Activated T-cell treated with anti-CD3 and anti-CD28 coated beads, Interleukin-2, amount 50 U/mL, for 72 hours (primary cell): ENCODE data around the gene LIPE. TPM values are rescaled to one million over a fixed set of nuclear protein-coding genes. Genes with fewer than 3 reads are reported as not detected.

ENCODE experiments used
- ATAC-seq, 2 donors: fragments of 150-1000 bp; cut with Tn5 transposase; replicated peaks in 1 of 2; 2 replicates each; pipeline ENCODE4 v1.10.0; 2021; ENCODE audit warnings: moderate library complexity in 2 of 2, mild to moderate bottlenecking in 1 of 2
- DNase-seq, 2 donors: peaks; one replicate each; pipeline ENCODE4 v3.0.0; 2021 to 2022; ENCODE audit warnings: mixed read lengths in 1 of 2
- H3K27ac Mint-ChIP-seq: one replicate; pipeline ENCODE4 v1.8.0; 2022; ENCODE audit warnings: mild to moderate bottlenecking, moderate library complexity, mixed read lengths
- H3K27me3 Mint-ChIP-seq: one replicate; pipeline ENCODE4 v1.8.0; 2022; ENCODE audit warnings: low read depth, mixed read lengths
- H3K36me3 Mint-ChIP-seq, 2 donors: one replicate each; pipeline ENCODE4 v1.8.0; 2022; ENCODE audit warnings: mixed read lengths in 2 of 2, mild to moderate bottlenecking in 1 of 2; ENCODE audit not compliant: insufficient read depth in 2 of 2
- H3K4me1 Mint-ChIP-seq: one replicate; pipeline ENCODE4 v1.8.0; 2022; ENCODE audit warnings: low read depth, mixed read lengths
- H3K4me3 Mint-ChIP-seq, 2 donors: one replicate each; pipeline ENCODE4 v1.8.0; 2022; ENCODE audit warnings: mild to moderate bottlenecking in 2 of 2, mixed read lengths in 2 of 2, moderate library complexity in 2 of 2
- H3K9me3 Mint-ChIP-seq, 2 donors: one replicate each; pipeline ENCODE4 v1.8.0; 2022; ENCODE audit warnings: mixed read lengths in 2 of 2
- total RNA-seq, 2 donors: library from RNA; stranded (reverse); gene quantifications; one replicate each; pipeline ENCODE4 v1.2.3, GENCODE V29; 2022

LIPE gene
- total RNA-seq, 2 donors from 2014 or later = 46.5 to 53.8 TPM

DNA sequence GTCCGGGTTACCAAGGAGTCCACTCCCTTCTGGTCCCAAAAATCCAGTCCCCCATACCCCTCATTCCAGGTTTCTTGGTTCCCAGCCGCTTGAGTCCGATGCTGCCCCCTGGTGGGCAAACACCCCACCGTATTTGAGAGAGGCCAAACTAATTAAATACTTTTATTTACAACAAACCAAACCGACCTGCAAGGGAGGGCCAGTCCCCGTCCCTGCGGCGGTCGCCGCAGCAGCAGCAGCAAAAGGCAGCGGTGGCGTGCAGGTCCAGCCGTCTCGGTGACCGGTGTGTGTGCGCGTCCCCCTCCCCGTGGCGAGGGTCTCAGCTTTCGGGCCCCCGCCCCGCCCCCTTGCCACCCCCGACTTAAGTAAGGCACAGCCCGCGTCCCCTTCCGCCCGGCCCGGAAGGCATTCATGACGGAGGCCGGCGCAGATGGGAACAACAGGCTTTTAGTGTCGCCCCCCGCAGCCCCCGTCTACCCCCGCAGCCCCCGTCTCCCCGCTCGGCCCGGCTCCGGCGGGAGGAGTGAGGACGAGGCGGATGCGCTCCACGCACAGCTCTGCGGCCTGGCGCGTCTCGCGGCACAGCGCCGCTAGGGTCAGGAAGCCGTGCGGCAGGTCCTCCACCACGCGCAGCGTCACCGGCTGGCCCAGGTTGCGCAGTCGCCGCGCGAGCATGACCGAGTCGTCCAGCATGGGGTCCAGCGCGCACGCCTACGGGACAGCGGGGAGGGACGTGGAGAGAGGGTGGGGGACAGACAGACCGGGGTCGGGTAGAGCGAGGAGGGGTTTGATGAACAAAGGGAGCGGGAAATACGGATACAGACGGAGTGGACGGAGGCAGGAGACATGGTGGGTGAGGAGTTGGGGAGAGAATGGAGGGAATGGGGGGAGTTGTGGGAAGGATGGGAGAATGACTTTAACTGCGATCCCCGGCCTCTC is 25.6 kb downstream of the LIPE start:
- peaks cover 3 to 6% of the 10 kb centered on the region in 2 donors for H3K36me3 Mint-ChIP-seq
- no peak overlapping the region for H3K27ac Mint-ChIP-seq

DNA sequence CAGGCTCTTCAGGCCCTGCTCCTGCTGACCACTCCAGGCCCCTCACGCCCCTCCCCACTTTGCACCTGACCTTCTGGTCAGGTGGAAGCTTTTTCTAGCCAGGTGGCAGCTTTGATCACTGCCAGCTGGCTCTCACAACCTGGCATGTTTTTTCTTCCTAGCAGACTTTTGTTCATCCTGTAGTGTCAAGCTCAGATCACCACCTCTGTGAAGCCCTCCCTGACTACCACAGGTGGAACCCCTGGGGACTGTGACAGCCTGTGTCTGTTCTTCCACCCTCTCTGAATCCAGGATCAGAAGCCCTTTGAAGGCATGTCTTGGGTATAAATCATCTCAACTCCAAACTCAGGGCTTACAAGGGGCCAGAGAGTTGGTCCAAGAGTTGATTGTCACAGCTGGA is 26.8 kb downstream of the LIPE start:
- Mint-ChIP-seq H3K9me3 (no peaks in the 10 kb centered on the region), H3K36me3 (peaks cover 3 to 6% of the 10 kb centered on the region in 2 donors), H3K4me1 (peaks cover 43% of the 10 kb centered on the region), H3K27me3 (no peaks in the 10 kb centered on the region), H3K4me3 (peak overlapping the region in 1 of 2 donors; percentile 29), H3K27ac (no peak overlapping the region)
- DNase-seq (no peak), ATAC-seq (no peak)

More for the DNA sequence above, 25.6 kb downstream of the LIPE start:
- no peaks in the 10 kb centered on the region for H3K27me3 Mint-ChIP-seq
- H3K4me3 Mint-ChIP-seq = peak overlapping the region; percentile 79 to 85
- DNase-seq (peak; percentile 72 to 78), ATAC-seq (peak; percentile 65)
- no peaks in the 10 kb centered on the region for H3K9me3 Mint-ChIP-seq
- peaks cover 38% of the 10 kb centered on the region for H3K4me1 Mint-ChIP-seq

DNA sequence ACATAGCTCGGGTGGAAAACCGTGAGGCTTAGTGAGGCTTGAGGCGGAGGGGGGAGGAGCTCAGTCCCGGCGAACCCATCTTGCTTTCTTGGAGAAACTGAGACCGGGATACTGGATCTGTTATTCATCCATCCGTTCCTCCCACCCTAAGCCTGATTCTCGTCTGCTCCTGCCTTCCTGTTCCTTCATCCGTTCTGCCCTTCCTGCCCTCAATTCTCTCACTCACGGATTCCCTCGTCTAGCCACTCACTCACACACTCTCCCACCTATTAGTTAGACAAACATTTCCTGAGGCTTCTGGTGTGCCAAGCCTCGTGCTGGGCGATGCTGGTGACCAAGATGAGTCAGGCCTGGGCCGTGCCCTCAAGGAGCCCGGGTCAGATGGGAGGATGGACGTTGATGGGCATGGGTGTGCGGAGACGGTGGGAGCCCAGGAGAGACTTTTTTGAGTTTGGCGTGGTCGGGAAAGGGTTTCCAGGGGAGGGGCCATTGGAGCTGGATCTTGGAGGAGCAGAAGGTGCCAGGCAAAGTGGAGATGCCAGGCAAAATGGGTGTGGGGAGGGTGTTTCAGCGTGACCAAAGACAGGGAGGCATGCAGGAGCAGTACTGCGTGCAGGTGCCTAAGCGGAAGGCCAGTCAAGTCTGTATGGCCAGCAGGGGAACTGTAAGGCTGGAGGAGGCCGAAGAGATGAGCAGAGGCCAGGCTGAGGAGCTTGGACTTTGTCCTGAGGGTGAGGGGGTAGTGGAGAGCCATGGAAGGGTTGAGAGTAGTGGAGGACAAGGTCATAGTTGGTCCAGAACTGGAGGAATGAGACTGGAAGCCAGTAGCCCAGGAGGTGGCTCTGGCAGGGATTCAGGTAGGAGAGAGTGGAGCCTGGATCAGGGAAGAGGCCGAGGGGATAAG is 29.7 kb downstream of the LIPE start:
- Mint-ChIP-seq H3K27me3 (no peaks in the 10 kb centered on the region), H3K27ac (peak overlapping the region; percentile 36), H3K36me3 (peaks cover 0 to 4% of the 10 kb centered on the region in 2 donors), H3K9me3 (no peaks in the 10 kb centered on the region), H3K4me3 (peak overlapping the region; percentile 82 to 89), H3K4me1 (peaks cover 43% of the 10 kb centered on the region)
- ATAC-seq (peak in 1 of 2 donors; percentile 2), DNase-seq (peak; percentile 11 to 14)

DNA sequence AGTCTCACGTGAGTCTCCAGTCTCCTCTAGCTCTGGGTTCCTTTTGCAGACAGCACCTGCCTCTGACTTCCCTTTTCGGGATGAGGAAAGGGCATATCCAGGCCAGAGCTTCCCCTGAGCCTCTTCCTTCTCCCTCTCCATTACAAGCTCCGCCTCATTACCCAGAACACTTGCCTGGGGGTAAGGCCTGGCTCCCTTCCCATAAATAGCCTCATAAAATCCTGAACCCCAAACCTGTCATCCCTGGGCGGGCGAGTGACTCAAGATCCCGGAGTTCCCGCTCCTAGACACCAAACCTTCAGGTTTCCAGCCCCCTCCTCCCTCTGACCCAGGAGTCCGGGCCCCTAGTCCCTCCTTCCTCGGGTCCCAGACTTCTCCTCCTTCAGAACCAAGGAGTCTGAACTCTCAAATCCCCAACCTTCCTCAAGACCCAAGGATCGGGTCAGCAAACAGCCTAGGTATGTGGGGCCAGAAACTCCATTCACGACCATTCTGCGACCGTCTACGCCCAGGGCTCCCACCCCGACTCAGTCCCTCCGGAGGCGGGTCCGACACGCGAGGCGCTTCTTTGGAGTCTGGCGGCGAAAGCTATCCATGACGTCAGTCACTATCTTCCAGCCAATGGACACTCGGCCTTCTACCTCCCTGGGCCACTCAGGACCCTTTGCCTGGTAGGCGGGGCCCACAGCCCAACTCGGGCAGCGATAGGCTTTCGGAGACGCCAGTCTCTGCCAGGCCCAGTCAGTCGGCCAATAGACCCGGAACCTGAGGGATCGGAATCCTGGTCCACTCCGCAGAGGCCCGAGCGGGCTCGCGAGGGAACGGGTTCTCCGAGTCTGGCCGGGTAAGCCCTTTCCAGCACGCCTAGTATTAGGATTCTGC is 30.6 kb downstream of the LIPE start:
- Mint-ChIP-seq H3K4me3 (peak overlapping the region; percentile 82 to 89), H3K27ac (peak overlapping the region; percentile 94), H3K36me3 (peaks cover 0 to 3% of the 10 kb centered on the region in 2 donors), H3K9me3 (no peaks in the 10 kb centered on the region), H3K27me3 (no peaks in the 10 kb centered on the region), H3K4me1 (peaks cover 35% of the 10 kb centered on the region)
- peak; percentile 98 for ATAC-seq
- peak; percentile 98 for DNase-seq

DNA sequence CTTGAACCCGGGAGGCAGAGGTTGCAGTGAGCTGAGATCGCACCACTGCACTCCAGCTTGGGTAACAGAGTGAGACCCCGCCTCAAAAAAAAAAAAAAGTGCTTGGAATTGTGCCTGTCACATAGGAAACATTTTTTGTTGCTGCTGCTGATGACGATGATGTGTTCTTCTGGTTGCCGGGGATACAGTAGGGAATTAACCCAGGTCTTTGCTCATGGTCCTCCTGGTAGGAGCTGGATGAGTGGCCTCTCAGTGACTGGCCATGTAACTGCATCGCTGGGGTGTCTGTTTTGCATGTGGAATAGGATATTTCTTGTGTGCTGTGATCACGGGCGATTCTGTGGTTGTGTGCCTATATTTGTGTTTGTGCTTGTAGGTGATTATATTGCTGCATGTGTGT is 32.4 kb downstream of the LIPE start:
- ATAC-seq = no peak
- Mint-ChIP-seq H3K4me1 (peaks cover 20% of the 10 kb centered on the region), H3K9me3 (no peaks in the 10 kb centered on the region), H3K4me3 (no peak overlapping the region), H3K36me3 (peaks cover 0 to 1% of the 10 kb centered on the region in 2 donors), H3K27me3 (peaks cover 14% of the 10 kb centered on the region), H3K27ac (no peak overlapping the region)
- no peak for DNase-seq

DNA sequence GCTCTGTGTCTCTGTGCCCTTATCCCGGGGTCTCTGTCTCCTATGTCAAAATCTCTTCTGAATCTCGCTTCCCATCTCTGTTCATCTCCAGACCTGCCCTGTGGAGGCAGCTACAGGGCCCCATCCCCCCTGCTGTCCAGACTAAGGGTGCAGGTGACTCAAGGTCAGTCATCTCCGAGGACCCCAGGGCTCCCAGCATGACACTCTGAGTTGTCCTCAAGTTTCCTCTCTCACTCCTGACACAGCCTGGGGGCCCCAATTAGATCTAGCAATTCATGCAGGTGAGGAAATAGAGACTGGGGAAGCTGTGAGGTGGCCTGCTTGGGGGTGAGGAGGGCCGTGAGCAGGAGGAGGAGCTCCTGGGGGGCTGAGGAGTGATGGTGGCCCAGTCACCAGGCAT is 35.0 kb downstream of the LIPE start:
- no peak for ATAC-seq
- Mint-ChIP-seq H3K36me3 (no peaks in the 10 kb centered on the region), H3K4me1 (peaks cover 10% of the 10 kb centered on the region), H3K4me3 (no peak overlapping the region), H3K27ac (no peak overlapping the region), H3K27me3 (peaks cover 25% of the 10 kb centered on the region), H3K9me3 (no peaks in the 10 kb centered on the region)
- DNase-seq = no peak

DNA sequence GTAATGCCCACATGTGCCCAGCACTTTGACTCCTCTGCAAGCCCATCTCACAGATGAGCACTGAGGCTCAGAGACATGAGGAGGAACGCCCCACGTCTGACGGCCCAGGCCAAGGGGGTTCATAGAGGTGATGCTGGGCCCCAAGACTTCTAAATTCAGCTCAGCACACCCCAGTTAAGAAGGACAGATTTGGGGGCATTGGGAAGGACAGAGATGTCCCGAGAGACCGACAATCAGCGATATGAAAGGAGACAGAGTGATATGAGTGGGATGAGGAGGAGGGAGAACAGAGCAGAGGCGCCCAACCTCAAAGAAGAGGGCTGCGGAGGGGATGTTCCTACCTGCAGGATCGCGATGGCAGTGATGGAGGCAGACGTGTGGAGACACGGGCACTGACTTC is 37.3 kb downstream of the LIPE start, which contains the start of gene CNFN:
Gene CNFN (minus strand): TSS at position 399 of the 400 bp plus-strand sequence. CDS start 1,260 bp downstream, outside the sequence.
- no peak within 1 kb of the TSS for H3K27ac Mint-ChIP-seq
- peaks cover 33% of the 10 kb centered on the region for H3K27me3 Mint-ChIP-seq
- no peaks in the 10 kb centered on the region for H3K9me3 Mint-ChIP-seq
- H3K4me1 Mint-ChIP-seq = peaks cover 7% of the 10 kb centered on the region
- no peak for ATAC-seq
- no peak within 1 kb of the TSS for H3K4me3 Mint-ChIP-seq
- DNase-seq = no peak
- H3K36me3 Mint-ChIP-seq = no peaks in the 10 kb centered on the region

DNA sequence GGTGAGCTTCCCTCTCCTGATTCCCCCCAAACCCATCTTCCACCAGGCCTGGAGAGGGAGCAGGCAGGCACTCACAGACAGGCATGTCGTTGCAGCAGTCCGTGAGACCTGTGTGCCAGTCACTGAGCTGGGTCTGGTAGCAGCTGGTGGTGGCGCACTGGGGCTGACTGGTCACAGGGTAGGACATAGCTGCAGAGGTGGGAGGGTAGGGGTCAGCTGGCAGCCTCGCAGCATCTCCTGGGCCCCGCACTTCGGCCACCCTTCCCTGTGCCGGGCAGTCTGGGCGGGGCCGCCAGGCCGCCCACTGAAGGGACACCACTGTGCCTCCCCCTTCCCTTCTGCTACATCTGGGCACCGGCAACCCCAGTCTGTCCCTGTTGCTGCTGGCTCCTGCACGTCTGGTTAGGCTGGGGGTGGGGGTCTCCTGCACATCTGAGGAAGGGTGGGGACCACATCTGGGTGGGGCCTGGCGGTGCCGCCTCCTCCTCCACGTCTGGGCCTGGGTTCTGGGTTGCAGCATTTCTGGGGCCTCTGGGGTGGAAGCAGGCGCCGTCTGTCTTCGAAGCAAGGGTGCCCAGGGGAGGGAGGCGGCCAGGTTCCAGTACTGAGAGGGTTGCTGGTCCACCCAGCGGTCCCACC is 38.2 kb downstream of the LIPE start:
- Mint-ChIP-seq H3K9me3 (no peaks in the 10 kb centered on the region), H3K4me3 (no peak overlapping the region), H3K27ac (no peak overlapping the region), H3K36me3 (no peaks in the 10 kb centered on the region), H3K27me3 (peaks cover 33% of the 10 kb centered on the region), H3K4me1 (peaks cover 7% of the 10 kb centered on the region)
- ATAC-seq (no peak), DNase-seq (no peak)

DNA sequence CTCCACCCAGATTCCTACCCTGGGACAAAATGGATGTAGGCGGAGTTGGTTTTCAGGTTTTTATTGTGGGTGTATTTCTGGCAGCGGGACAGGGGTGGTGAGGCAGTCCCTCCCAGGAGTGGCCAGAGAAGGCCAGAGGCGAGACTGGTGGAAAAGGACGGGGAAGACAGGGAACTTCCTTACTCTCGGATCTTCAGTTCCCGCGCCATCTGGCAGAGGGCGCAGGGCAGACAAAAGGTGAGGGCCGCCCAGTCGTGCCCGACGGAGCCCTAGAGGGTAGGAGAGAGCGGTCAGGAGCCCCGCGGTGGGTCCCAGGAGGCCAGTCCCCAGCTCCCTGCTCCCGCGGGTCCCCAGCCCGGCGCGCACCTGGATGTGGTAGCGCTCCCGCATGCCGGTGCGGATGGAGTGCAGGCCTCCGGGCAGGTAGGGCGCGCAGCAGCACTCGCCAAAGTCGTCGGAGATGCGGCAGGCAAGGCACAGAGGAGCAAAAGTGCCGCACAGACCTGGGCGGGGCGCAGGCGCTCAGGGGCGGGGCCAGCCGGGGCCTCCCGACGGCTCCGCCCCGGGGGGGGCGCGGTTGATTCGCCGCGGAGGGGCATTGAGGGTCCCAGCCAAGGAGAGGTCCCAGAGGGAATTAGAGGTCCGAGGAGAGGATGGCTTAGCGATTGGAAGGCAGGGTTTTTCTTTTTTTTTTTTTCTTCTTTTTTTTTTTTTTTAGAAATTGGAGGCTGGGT is 40.0 kb downstream of the LIPE start:
- Mint-ChIP-seq H3K27ac (no peak overlapping the region), H3K9me3 (no peaks in the 10 kb centered on the region), H3K36me3 (no peaks in the 10 kb centered on the region), H3K4me1 (peaks cover 7% of the 10 kb centered on the region), H3K27me3 (peaks cover 45% of the 10 kb centered on the region), H3K4me3 (peak overlapping the region; percentile 80 to 86)
- ATAC-seq (peak; percentile 96), DNase-seq (peak; percentile 81 to 84)

DNA sequence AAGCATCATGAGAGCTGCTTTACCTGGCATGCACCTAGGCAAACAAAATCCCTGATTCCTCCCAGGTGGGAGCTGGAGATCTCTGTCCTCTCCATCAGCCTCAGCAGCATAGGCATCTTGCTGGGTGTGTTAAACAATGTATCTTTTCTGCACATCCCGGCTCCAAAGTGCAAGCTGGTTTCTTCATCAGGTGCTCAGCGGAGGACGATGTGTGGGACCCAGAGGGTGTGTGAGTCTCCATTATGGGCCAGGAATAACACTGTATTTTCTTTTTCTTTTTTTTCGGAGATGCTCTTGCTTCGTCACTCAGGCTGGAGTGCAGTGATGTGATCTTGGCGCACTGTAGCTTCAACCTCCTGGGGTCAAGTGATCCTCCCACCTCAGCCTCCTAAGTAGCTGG is 47.0 kb downstream of the LIPE start:
- Mint-ChIP-seq H3K27me3 (peaks cover 19% of the 10 kb centered on the region), H3K4me1 (peaks cover 10% of the 10 kb centered on the region), H3K27ac (no peak overlapping the region), H3K9me3 (no peaks in the 10 kb centered on the region), H3K4me3 (no peak overlapping the region), H3K36me3 (no peaks in the 10 kb centered on the region)
- DNase-seq (no peak), ATAC-seq (no peak)
